Stimulated activated naive CD8-positive, alpha-beta T cell treated with anti-CD3 and anti-CD28 coated beads, Interleukin-15, Interleukin-2, amounts not matched to agents 100 ng/mL and 50 ng/mL, for 24 hours (primary cell): ENCODE results near the gene P4HA1.
"Not testable (repeated sequence)": the region's sequence is repeated elsewhere in the genome, so short reads cannot be mapped to it uniquely, and the experiment has no call there.

Experiments used
- H3K27ac Mint-ChIP-seq: one replicate; pipeline ENCODE4 v1.8.0; 2021; ENCODE audit warnings: mild to moderate bottlenecking, mixed read lengths
- H3K27me3 Mint-ChIP-seq: one replicate; pipeline ENCODE4 v1.8.0; 2021; ENCODE audit warnings: mixed read lengths
- H3K36me3 Mint-ChIP-seq: one replicate; pipeline ENCODE4 v1.8.0; 2021; ENCODE audit warnings: low read depth, mixed read lengths
- H3K4me1 Mint-ChIP-seq: one replicate; pipeline ENCODE4 v1.8.0; 2021; ENCODE audit warnings: low read depth, mixed read lengths
- H3K4me3 Mint-ChIP-seq: one replicate; pipeline ENCODE4 v1.8.0; 2021; ENCODE audit warnings: mild to moderate bottlenecking, mixed read lengths
- H3K9me3 Mint-ChIP-seq: one replicate; pipeline ENCODE4 v1.8.0; 2021; ENCODE audit warnings: mixed read lengths

The P4HA1 gene

GRCh38 chr10:72997099-72997498 lies 99.6 kb downstream of the P4HA1 start:
- H3K27me3 Mint-ChIP-seq: no peaks in the 10 kb centered on the region

GRCh38 chr10:72995459-72995858 lies 101.2 kb downstream of the P4HA1 start:
- H3K4me3 Mint-ChIP-seq, H3K4me1 Mint-ChIP-seq, H3K27me3 Mint-ChIP-seq, H3K27ac Mint-ChIP-seq: not testable (repeated sequence)
- Mint-ChIP-seq H3K9me3 (peaks cover 18% of the 10 kb centered on the region), H3K36me3 (peaks cover 61% of the 10 kb centered on the region)

More at GRCh38 chr10:72997099-72997498, 99.6 kb downstream of the P4HA1 start:
- Mint-ChIP-seq H3K4me1 (no peaks in the 10 kb centered on the region), H3K9me3 (peaks cover 18% of the 10 kb centered on the region), H3K27ac (no peak overlapping the region), H3K4me3 (no peak overlapping the region), H3K36me3 (peaks cover 62% of the 10 kb centered on the region)

GRCh38 chr10:72989771-72990170 lies 106.9 kb downstream of the P4HA1 start:
- H3K9me3 Mint-ChIP-seq, H3K4me3 Mint-ChIP-seq, H3K27me3 Mint-ChIP-seq, H3K27ac Mint-ChIP-seq, H3K4me1 Mint-ChIP-seq: not testable (repeated sequence)
- peaks cover 51% of the 10 kb centered on the region for H3K36me3 Mint-ChIP-seq

- H3K36me3 Mint-ChIP-seq: peaks cover 12% of the 10 kb centered on the region
- H3K4me1 Mint-ChIP-seq, H3K9me3 Mint-ChIP-seq, H3K27me3 Mint-ChIP-seq, H3K27ac Mint-ChIP-seq, H3K4me3 Mint-ChIP-seq: not testable (repeated sequence)
These were observed 112.0 kb downstream of the P4HA1 start for GRCh38 chr10:72984618-72985017.

DNA sequence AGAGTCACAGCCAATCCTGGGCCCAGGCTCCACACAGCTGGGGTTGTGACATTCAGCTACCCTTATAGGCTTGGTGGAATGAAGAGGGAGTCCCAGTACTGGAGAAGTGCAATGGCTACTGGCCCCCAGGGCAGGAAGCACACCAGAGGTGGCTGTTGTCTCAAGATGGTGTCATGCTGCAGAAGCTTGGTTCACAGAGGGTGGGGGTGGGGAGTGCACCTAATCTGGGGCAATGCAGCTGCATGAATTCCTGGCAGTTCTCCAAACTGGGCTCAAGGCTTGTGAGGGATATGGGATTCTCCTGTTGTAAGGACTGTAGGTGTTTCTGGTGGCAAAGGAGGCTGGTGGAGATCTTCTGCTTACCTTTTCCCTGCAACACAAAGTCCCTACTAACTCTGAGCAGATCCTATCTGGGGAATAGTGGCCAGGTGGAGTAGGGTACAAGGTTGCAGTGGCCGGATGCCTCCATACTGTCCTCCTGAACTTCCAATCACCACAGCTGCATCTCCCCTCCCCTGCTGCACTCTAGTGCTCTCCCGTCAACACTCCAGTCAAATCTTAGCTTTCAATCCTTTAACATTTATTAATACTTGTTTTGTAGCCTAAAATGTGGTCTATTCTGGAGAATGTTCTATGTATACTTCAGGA lies 114.7 kb downstream of the P4HA1 start:
- Mint-ChIP-seq H3K27me3 (peaks cover 17% of the 10 kb centered on the region), H3K9me3 (peaks cover 31% of the 10 kb centered on the region)

GRCh38 chr10:72981028-72981881 lies 115.4 kb downstream of the P4HA1 start:
- H3K36me3 Mint-ChIP-seq: peaks cover 24% of the 10 kb centered on the region
- no peaks in the 10 kb centered on the region for H3K4me1 Mint-ChIP-seq
- H3K27me3 Mint-ChIP-seq: peaks cover 20% of the 10 kb centered on the region
- H3K9me3 Mint-ChIP-seq: peaks cover 34% of the 10 kb centered on the region
- no peak overlapping the region for H3K27ac Mint-ChIP-seq
- no peak overlapping the region for H3K4me3 Mint-ChIP-seq

More for the DNA sequence above, 114.7 kb downstream of the P4HA1 start:
- Mint-ChIP-seq H3K4me3 (no peak overlapping the region), H3K27ac (no peak overlapping the region), H3K4me1 (no peaks in the 10 kb centered on the region), H3K36me3 (peaks cover 19% of the 10 kb centered on the region)

DNA sequence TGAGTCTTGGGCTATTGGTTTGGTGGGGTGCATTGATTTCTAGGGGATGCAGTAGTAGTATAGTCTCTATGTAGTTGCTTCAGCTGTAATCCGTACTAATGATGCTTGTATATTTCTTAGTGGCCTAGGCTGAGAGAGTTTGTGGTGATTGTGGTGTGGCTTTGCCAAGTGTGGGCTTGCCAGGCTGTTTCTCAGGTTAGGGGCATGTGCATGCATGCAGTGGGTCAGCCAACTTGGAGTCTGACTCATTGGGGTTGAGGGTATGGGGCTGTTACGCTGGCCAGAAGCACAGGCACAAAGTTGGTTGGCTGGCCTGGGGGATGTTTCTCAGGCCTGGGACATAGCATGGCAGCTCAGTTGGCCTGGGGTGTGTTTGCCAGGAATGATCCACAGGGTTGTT lies 116.3 kb downstream of the P4HA1 start:
- H3K27ac Mint-ChIP-seq: no peak overlapping the region
- no peak overlapping the region for H3K4me3 Mint-ChIP-seq
- H3K27me3 Mint-ChIP-seq: peaks cover 27% of the 10 kb centered on the region
- H3K4me1 Mint-ChIP-seq: no peaks in the 10 kb centered on the region
- H3K36me3 Mint-ChIP-seq: peaks cover 24% of the 10 kb centered on the region
- H3K9me3 Mint-ChIP-seq: peaks cover 34% of the 10 kb centered on the region

GRCh38 chr10:72979709-72980108 lies 117.0 kb downstream of the P4HA1 start:
- peaks cover 34% of the 10 kb centered on the region for H3K9me3 Mint-ChIP-seq
- H3K27ac Mint-ChIP-seq: no peak overlapping the region
- H3K4me3 Mint-ChIP-seq: no peak overlapping the region
- H3K27me3 Mint-ChIP-seq: peaks cover 31% of the 10 kb centered on the region
- H3K4me1 Mint-ChIP-seq: no peaks in the 10 kb centered on the region
- H3K36me3 Mint-ChIP-seq: peaks cover 24% of the 10 kb centered on the region

- Mint-ChIP-seq H3K4me3 (no peak overlapping the region), H3K4me1 (no peaks in the 10 kb centered on the region), H3K27me3 (peaks cover 39% of the 10 kb centered on the region), H3K36me3 (peaks cover 24% of the 10 kb centered on the region), H3K9me3 (peaks cover 34% of the 10 kb centered on the region), H3K27ac (no peak overlapping the region)
These were observed 119.8 kb downstream of the P4HA1 start for GRCh38 chr10:72976886-72977285.
